Left lung (tissue), 10 donors: ENCODE data around the gene FRYL. TPM values are rescaled to one million over a fixed set of nuclear protein-coding genes. Genes with fewer than 3 reads are reported as not detected.

Source experiments
- ATAC-seq: fragments of 200-7000 bp; cut with Tn5 transposase; one replicate; pipeline ENCODE4 v1.9.1; 2020; ENCODE audit warnings: moderate library complexity
- DNase-seq, 4 donors: peaks; one replicate each; pipeline ENCODE4 v3.0.0-alpha.2; 2013 to 2020
- H3K27ac ChIP-seq, 2 donors: fragments of 200-600 bp; sonication (generic) in 1 of 2; one replicate each; pipeline versions ENCODE4 v1.5.0 to v1.8.0; 2020 to 2021
- H3K27me3 ChIP-seq, 2 donors: fragments of 200-600 bp; sonication (generic) in 1 of 2; one replicate each; pipeline versions ENCODE4 v1.5.0 to v1.8.0; 2020 to 2021
- H3K36me3 ChIP-seq, 2 donors: fragments of 200-600 bp; sonication (generic) in 1 of 2; one replicate each; pipeline versions ENCODE4 v1.5.0 to v1.8.0; 2020 to 2021
- H3K4me1 ChIP-seq, 2 donors: fragments of 200-600 bp; one replicate each; pipeline ENCODE4 v1.8.0; 2021
- H3K4me3 ChIP-seq, 2 donors: fragments of 200-600 bp; sonication (generic) in 1 of 2; one replicate each; pipeline versions ENCODE4 v1.5.0 to v1.8.0; 2020 to 2021; ENCODE audit warnings: mild to moderate bottlenecking in 1 of 2
- H3K9me3 ChIP-seq, 2 donors: fragments of 200-600 bp; sonication (generic) in 1 of 2; one replicate each; pipeline versions ENCODE4 v1.5.0 to v1.8.0; 2020 to 2021
- CTCF ChIP-seq, 2 donors: fragments of 200-600 bp; sonication (generic) in 1 of 2; IDR thresholded peaks; one replicate each; pipeline versions ENCODE4 v1.5.0 to v1.8.0; 2021; ENCODE audit warnings: antibody characterized with exemption in 2 of 2
- intact Hi-C, 2 donors: fragments of 100-400 bp; cut with DNase I; formaldehyde crosslinking; loops; one replicate each; pipeline versions ENCODE4 v1.11.2 to v1.14.2; 2022
- polyA plus RNA-seq, 6 donors: library from polyadenylated mRNA; unstranded; fragments of 120-200 nt; gene quantifications; one replicate each; pipeline ENCODE4 v1.2.1, GENCODE V29; 2013; ENCODE audit not compliant: insufficient read length in 6 of 6
- total RNA-seq, 2 donors: library from RNA; stranded (reverse); fragmentation: NEBNext Ultra II Directional; extraction: Animal tissue kit (Norgen Biotek cat#: 25700); gene quantifications; one replicate each; pipeline ENCODE4 v1.2.1, GENCODE V29; 2021
- donor health status: DM: no; HTN: yes; CAD: no.
- donor health status: DM: no; HTN: no; CAD: no.

Gene FRYL
- total and polyA plus RNA-seq, 8 donors = 41.9 to 72.7 (median 50.3) TPM

- ATAC-seq (no peak), DNase-seq (no peak)
- H3K4me3 ChIP-seq = no peak overlapping the region
- H3K27me3 ChIP-seq = no peaks in the 10 kb centered on the region
- no peak overlapping the region for H3K27ac ChIP-seq
- no peaks in the 10 kb centered on the region for H3K4me1 ChIP-seq
- peaks cover 0 to 92% of the 10 kb centered on the region in 2 donors for H3K36me3 ChIP-seq
- intact Hi-C loops = no loop called here
- no peaks in the 10 kb centered on the region for H3K9me3 ChIP-seq
- no peak for TF ChIP-seq CTCF (IDR thresholded peaks at IDR 0.05)
Measured at GRCh38 chr4:48566034-48566384, 214.1 kb downstream of the FRYL start.

GRCh38 chr4:48565362-48566033, 214.6 kb downstream of the FRYL start:
- ATAC-seq (no peak), DNase-seq (no peak)
- intact Hi-C loops = no loop called here
- Histone ChIP-seq H3K27me3 (no peaks in the 10 kb centered on the region), H3K36me3 (peaks cover 0 to 92% of the 10 kb centered on the region in 2 donors), H3K4me1 (no peaks in the 10 kb centered on the region), H3K27ac (no peak overlapping the region), H3K4me3 (no peak overlapping the region), H3K9me3 (no peaks in the 10 kb centered on the region)
- no peak for TF ChIP-seq CTCF (IDR thresholded peaks at IDR 0.05)

- Histone ChIP-seq H3K36me3 (peaks cover 0 to 89% of the 10 kb centered on the region in 2 donors), H3K9me3 (no peaks in the 10 kb centered on the region), H3K27me3 (no peaks in the 10 kb centered on the region), H3K27ac (no peak overlapping the region), H3K4me1 (no peaks in the 10 kb centered on the region), H3K4me3 (no peak overlapping the region)
- no peak for TF ChIP-seq CTCF (IDR thresholded peaks at IDR 0.05)
- DNase-seq (no peak), ATAC-seq (no peak)
- intact Hi-C loops = no loop called here
Measured at GRCh38 chr4:48564151-48564550, 215.9 kb downstream of the FRYL start.

GRCh38 chr4:48558819-48559218, 221.3 kb downstream of the FRYL start:
- H3K4me3 ChIP-seq = no peak overlapping the region
- intact Hi-C loops = no loop called here
- ATAC-seq (no peak), DNase-seq (no peak)
- TF ChIP-seq CTCF (IDR thresholded peaks at IDR 0.05) = no peak
- H3K9me3 ChIP-seq = no peaks in the 10 kb centered on the region
- H3K27me3 ChIP-seq = no peaks in the 10 kb centered on the region
- H3K4me1 ChIP-seq = no peaks in the 10 kb centered on the region
- no peak overlapping the region for H3K27ac ChIP-seq
- peaks cover 0 to 95% of the 10 kb centered on the region in 2 donors for H3K36me3 ChIP-seq

- H3K4me1 ChIP-seq = no peaks in the 10 kb centered on the region
- no peaks in the 10 kb centered on the region for H3K27me3 ChIP-seq
- H3K4me3 ChIP-seq = no peak overlapping the region
- no peak for DNase-seq
- no peak for TF ChIP-seq CTCF (IDR thresholded peaks at IDR 0.05)
- intact Hi-C loops = no loop called here
- ATAC-seq = no peak
- H3K36me3 ChIP-seq = peaks cover 0 to 91% of the 10 kb centered on the region in 2 donors
- H3K27ac ChIP-seq = no peak overlapping the region
- H3K9me3 ChIP-seq = no peaks in the 10 kb centered on the region
Measured at GRCh38 chr4:48558026-48558425, 222.1 kb downstream of the FRYL start.
